Colonic mucosa (tissue), 4 donors: ENCODE results near the gene IGFBPL1. TPM values are rescaled to one million over a fixed set of nuclear protein-coding genes. Genes with fewer than 3 reads are reported as not detected.

ENCODE experiments used
- DNase-seq: peaks from one replicate; pipeline ENCODE4 v3.0.0-alpha.2; 2020
- H3K27ac ChIP-seq: fragments of 200-600 bp; one replicate; pipeline ENCODE4 v1.8.0; 2021
- H3K27me3 ChIP-seq: fragments of 200-600 bp; one replicate; pipeline ENCODE4 v1.8.0; 2021
- H3K36me3 ChIP-seq: fragments of 200-600 bp; one replicate; pipeline ENCODE4 v1.8.0; 2021
- H3K4me1 ChIP-seq: fragments of 200-600 bp; one replicate; pipeline ENCODE4 v1.8.0; 2021; ENCODE audit warnings: mild to moderate bottlenecking
- H3K4me3 ChIP-seq: fragments of 200-600 bp; one replicate; pipeline ENCODE4 v1.8.0; 2021
- H3K9ac ChIP-seq, 2 donors: one replicate each; pipeline ENCODE4 v1.7.0; 2013; ENCODE audit warnings: control low read depth in 2 of 2, low read depth in 2 of 2, low read length in 2 of 2
- H3K9me3 ChIP-seq: fragments of 200-600 bp; one replicate; pipeline ENCODE4 v1.8.0; 2021
- intact Hi-C: fragments of 100-400 bp; cut with DNase I; formaldehyde crosslinking; loops from one replicate; pipeline ENCODE4 v1.14.1; 2022
- total RNA-seq, 2 donors: library from RNA; stranded (reverse); fragmentation: NEBNext Ultra II Directional in 1 of 2; extraction: Animal tissue kit (Norgen Biotek cat#: 25700) in 1 of 2; gene quantifications; one replicate each; pipeline ENCODE4 v1.2.1, GENCODE V29; 2021
- TF ChIP-seq, protein P1 (sequence below): fragments of 200-600 bp; IDR thresholded peaks from one replicate; pipeline ENCODE4 v1.8.0; 2022; ENCODE audit warnings: antibody characterized with exemption, mild to moderate bottlenecking
- donor health status: healthy.
- donor health status: DM: no; HTN: no; CAD: no.
- donor health status: DM: no; HTN: no; CAD: no.

Gene IGFBPL1
- total RNA-seq, 2 donors from 2014 or later, result 0.82 to 1.3 TPM

DNA sequence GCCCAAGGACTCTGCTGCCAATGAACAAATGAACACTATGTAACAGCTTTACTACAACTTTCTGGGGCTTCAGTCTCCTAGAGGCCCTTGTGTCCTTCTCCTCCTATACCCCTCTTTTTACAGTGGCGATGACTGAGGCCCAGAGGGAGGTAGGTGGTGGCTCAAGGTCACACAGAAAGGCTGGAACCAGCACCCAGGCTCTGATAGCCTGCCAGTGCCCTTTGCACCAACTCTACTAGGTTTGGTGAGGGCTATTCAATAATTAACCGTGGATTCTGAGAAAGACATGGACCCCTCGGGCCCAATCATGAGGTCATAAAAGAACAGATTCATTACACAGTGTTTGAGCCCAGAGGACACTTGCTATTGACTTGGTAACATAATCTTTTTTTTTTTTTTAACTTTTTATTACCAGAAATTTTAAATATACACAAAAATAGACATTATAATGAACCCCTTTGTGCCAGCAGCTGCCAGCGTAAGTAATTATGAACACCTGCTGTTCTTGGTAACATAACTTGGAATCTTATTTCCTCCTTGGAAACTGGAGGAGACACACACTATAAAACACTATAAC, 37.8 kb downstream of the IGFBPL1 start:
- H3K4me3 ChIP-seq, result no peak overlapping the region
- H3K4me1 ChIP-seq, result no peaks in the 10 kb centered on the region
- no peak overlapping the region for H3K27ac ChIP-seq
- no peaks in the 10 kb centered on the region for H3K36me3 ChIP-seq
- H3K27me3 ChIP-seq, result no peaks in the 10 kb centered on the region
- TF ChIP-seq, protein P1, sequence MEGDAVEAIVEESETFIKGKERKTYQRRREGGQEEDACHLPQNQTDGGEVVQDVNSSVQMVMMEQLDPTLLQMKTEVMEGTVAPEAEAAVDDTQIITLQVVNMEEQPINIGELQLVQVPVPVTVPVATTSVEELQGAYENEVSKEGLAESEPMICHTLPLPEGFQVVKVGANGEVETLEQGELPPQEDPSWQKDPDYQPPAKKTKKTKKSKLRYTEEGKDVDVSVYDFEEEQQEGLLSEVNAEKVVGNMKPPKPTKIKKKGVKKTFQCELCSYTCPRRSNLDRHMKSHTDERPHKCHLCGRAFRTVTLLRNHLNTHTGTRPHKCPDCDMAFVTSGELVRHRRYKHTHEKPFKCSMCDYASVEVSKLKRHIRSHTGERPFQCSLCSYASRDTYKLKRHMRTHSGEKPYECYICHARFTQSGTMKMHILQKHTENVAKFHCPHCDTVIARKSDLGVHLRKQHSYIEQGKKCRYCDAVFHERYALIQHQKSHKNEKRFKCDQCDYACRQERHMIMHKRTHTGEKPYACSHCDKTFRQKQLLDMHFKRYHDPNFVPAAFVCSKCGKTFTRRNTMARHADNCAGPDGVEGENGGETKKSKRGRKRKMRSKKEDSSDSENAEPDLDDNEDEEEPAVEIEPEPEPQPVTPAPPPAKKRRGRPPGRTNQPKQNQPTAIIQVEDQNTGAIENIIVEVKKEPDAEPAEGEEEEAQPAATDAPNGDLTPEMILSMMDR, result no peak
- no peak for DNase-seq
- no peaks in the 10 kb centered on the region for H3K9me3 ChIP-seq
- intact Hi-C loops, result no loop called here
- no peak overlapping the region for H3K9ac ChIP-seq

- intact Hi-C loops, result no loop called here
- Histone ChIP-seq H3K27me3 (no peaks in the 10 kb centered on the region), H3K27ac (no peak overlapping the region), H3K9me3 (no peaks in the 10 kb centered on the region), H3K4me1 (no peaks in the 10 kb centered on the region), H3K9ac (no peak overlapping the region), H3K4me3 (no peak overlapping the region), H3K36me3 (no peaks in the 10 kb centered on the region)
- no peak for DNase-seq
- TF ChIP-seq, protein P1, result no peak
Observed at GRCh38 chr9:38385896-38386295, 38.4 kb downstream of the IGFBPL1 start.

DNA sequence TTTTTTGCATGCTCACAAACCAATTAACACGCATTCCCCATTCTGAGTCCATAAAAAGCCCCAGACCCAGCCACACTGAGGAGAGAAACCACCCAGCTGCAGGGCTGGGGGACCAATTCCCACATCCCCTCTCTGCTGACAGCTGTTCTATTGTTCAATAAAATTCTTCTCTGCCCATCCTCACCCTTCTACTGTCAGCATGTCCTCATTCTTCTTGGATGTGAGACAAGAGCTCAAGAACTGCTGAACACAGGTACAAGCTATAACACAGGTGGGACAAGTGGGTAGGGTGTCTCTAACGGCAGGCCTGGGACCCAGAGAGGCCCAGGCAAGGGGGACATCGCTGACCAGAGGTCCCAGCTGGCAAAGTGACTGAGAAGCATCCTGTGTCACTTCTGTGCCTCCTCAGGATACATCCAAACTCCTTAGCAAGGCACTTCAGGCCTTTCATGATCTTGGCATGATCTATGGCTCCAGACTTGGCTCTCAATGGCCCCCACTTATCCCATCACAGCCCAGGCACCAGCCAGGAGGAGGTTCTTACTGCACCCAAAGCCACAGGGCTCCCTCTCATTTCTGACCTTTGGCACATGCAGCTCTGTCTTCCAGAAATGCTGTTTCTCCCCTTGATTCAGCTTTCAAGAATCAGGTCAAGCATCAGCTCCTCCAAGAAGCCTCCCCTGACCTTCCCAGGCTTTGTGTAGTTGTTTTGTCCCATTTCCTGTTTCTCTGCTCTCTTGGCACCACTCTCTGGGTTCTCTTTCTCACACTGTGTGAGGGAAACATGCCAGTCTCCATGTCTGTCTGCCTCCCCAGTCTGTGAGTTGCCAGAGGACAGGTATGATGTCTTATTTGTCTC, 39.0 kb downstream of the IGFBPL1 start:
- H3K4me1 ChIP-seq, result no peaks in the 10 kb centered on the region
- TF ChIP-seq, protein P1, result no peak
- H3K4me3 ChIP-seq, result no peak overlapping the region
- no peak for DNase-seq
- H3K9me3 ChIP-seq, result no peaks in the 10 kb centered on the region
- H3K27me3 ChIP-seq, result no peaks in the 10 kb centered on the region
- H3K27ac ChIP-seq, result no peak overlapping the region
- intact Hi-C loops, result no loop called here
- H3K9ac ChIP-seq, result no peak overlapping the region
- no peaks in the 10 kb centered on the region for H3K36me3 ChIP-seq

GRCh38 chr9:38382141-38382540, 42.1 kb downstream of the IGFBPL1 start:
- H3K27me3 ChIP-seq, result no peaks in the 10 kb centered on the region
- intact Hi-C loops, result no loop called here
- H3K4me3 ChIP-seq, result no peak overlapping the region
- TF ChIP-seq, protein P1, result no peak
- H3K36me3 ChIP-seq, result no peaks in the 10 kb centered on the region
- H3K4me1 ChIP-seq, result no peaks in the 10 kb centered on the region
- no peak overlapping the region for H3K9ac ChIP-seq
- no peak overlapping the region for H3K27ac ChIP-seq
- no peaks in the 10 kb centered on the region for H3K9me3 ChIP-seq
- no peak for DNase-seq

DNA sequence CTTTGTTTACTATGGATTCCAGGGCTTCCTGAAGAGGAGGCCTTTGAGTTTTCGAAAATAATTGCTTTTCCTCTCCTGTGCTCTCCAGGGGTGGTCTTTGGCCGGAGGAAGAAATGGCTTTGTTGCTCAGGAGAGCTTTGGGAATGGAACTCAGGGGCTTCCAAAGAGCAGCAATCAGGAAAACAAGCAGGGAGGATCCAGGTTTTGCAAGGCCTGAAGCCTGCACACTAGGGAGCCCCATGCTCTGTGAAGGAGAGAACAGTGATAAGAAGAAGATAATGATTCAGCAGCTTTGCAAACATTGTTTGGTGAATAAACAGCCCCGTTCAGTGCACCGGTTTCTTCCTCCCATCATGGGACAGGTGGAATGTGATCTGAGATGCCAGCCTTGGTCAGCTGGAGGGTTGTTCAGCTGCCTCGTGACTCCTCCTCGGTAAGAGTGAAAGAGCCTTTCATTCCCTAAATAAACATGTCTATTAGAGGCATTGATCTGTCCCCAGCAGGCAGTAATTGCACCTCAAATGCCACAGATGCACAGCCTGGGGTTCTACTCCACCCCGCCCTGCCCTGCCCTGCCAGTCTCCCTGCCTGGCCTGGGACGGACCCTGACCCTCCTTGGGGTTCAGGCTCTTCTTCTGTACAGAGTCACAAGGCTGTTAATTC, 43.3 kb downstream of the IGFBPL1 start:
- no peaks in the 10 kb centered on the region for H3K27me3 ChIP-seq
- no peak for DNase-seq
- no peak overlapping the region for H3K27ac ChIP-seq
- no peak overlapping the region for H3K9ac ChIP-seq
- no peaks in the 10 kb centered on the region for H3K9me3 ChIP-seq
- H3K4me3 ChIP-seq, result no peak overlapping the region
- TF ChIP-seq, protein P1, result no peak
- intact Hi-C loops, result no loop called here
- H3K36me3 ChIP-seq, result no peaks in the 10 kb centered on the region
- H3K4me1 ChIP-seq, result no peaks in the 10 kb centered on the region
